Upper lobe of right lung (tissue), 1 donor: ENCODE results near the gene CD6. TPM values are rescaled to one million over a fixed set of nuclear protein-coding genes. Genes with fewer than 3 reads are reported as not detected.
A peak's percentile ranks its signal among the peaks of the same experiment; 100 is the strongest.

ENCODE experiments used
- ATAC-seq: fragments of 200-7000 bp; cut with Tn5 transposase; one replicate; pipeline ENCODE4 v1.9.1; 2020; ENCODE audit warnings: mild to moderate bottlenecking, moderate library complexity
- DNase-seq: peaks from one replicate; pipeline ENCODE4 v3.0.0-alpha.2; 2020
- H3K27ac ChIP-seq: fragments of 200-600 bp; one replicate; pipeline ENCODE4 v1.8.0; 2022
- H3K27me3 ChIP-seq: fragments of 200-600 bp; one replicate; pipeline ENCODE4 v1.8.0; 2022; ENCODE audit warnings: mild to moderate bottlenecking
- H3K36me3 ChIP-seq: fragments of 200-600 bp; one replicate; pipeline ENCODE4 v1.8.0; 2022
- H3K4me1 ChIP-seq: fragments of 200-600 bp; one replicate; pipeline ENCODE4 v1.8.0; 2022
- H3K4me3 ChIP-seq: fragments of 200-600 bp; one replicate; pipeline ENCODE4 v1.8.0; 2022; ENCODE audit warnings: mild to moderate bottlenecking
- H3K9me3 ChIP-seq: fragments of 200-600 bp; one replicate; pipeline ENCODE4 v1.8.0; 2022
- intact Hi-C: fragments of 100-400 bp; cut with DNase I; formaldehyde crosslinking; loops from one replicate; pipeline ENCODE4 v1.11.0; 2022
- total RNA-seq: library from RNA; stranded (reverse); fragmentation: NEBNext Ultra II Directional; extraction: Animal tissue kit (Norgen Biotek cat#: 25700); gene quantifications from one replicate; pipeline ENCODE4 v1.2.1, GENCODE V29; 2021
- TF ChIP-seq, protein P1 (sequence below): fragments of 200-600 bp; IDR thresholded peaks from one replicate; pipeline ENCODE4 v1.8.0; 2022; ENCODE audit warnings: antibody characterized with exemption
- donor health status: DM: no; HTN: yes; CAD: no; lungs with severe emphysema.

The CD6 gene
- total RNA-seq, 1 donor from 2014 or later = 3.9 TPM

DNA sequence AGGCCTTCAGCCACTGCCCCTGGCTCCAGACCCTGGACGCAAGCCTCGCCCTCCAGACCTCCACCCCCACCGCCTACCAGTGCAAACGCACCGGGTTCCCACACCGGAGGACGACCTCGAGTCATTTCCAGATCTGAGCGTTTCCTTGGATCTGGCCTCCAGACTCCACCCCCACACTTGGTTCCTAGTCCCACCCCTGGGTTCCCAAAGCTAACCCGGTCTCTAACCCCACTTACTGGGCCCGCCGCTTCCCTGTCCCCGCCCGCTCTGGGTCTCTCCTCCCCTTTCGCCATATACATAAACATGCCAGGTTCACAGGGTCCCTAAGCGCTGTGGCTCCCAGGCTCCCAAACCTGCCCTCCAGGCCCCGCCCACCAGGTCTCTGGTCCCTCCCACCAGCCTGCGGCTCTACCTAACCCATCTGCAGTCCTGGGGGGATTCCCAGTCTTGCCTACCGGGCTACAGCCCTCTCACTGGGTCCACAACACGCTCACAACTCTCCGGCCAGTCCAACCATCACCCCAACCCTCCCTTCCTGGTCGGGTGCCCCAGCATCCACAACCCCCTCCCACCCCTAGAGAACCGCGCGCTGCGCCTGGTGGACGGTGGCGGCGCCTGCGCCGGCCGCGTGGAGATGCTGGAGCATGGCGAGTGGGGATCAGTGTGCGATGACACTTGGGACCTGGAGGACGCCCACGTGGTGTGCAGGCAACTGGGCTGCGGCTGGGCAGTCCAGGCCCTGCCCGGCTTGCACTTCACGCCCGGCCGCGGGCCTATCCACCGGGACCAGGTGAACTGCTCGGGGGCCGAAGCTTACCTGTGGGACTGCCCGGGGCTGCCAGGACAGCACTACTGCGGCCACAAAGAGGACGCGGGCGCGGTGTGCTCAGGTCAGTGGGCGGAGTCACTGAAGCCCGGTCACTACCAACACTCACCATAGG is 36.7 kb downstream of the CD6 start:
- intact Hi-C loops = no loop called here

DNA sequence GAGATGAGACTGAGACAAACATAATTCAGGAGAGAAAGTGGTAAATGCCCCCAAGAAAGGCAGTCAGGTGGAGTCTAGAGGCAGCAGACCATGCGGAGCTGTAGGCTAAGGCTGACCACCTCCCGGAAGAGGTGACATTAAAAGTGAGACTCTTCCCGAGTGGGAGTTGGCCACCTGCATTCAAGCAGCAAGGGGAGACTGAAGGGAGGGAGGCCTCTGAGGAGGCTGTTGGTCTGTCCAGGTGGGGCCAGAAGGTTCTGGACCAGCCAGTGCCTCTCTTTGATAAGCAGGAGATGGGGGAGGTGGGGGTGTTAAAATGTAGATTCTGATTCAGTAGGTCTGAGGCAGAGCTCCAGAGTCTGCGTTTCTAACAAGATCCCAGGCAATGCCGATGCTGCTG is 37.5 kb downstream of the CD6 start:
- no peak overlapping the region for H3K27ac ChIP-seq
- intact Hi-C loops = no loop called here
- H3K9me3 ChIP-seq = no peaks in the 10 kb centered on the region
- DNase-seq (no peak), ATAC-seq (no peak)
- peaks cover 9% of the 10 kb centered on the region for H3K4me1 ChIP-seq
- H3K4me3 ChIP-seq = no peak overlapping the region
- H3K36me3 ChIP-seq = no peaks in the 10 kb centered on the region
- peaks cover 12% of the 10 kb centered on the region for H3K27me3 ChIP-seq
- TF ChIP-seq, protein P1, sequence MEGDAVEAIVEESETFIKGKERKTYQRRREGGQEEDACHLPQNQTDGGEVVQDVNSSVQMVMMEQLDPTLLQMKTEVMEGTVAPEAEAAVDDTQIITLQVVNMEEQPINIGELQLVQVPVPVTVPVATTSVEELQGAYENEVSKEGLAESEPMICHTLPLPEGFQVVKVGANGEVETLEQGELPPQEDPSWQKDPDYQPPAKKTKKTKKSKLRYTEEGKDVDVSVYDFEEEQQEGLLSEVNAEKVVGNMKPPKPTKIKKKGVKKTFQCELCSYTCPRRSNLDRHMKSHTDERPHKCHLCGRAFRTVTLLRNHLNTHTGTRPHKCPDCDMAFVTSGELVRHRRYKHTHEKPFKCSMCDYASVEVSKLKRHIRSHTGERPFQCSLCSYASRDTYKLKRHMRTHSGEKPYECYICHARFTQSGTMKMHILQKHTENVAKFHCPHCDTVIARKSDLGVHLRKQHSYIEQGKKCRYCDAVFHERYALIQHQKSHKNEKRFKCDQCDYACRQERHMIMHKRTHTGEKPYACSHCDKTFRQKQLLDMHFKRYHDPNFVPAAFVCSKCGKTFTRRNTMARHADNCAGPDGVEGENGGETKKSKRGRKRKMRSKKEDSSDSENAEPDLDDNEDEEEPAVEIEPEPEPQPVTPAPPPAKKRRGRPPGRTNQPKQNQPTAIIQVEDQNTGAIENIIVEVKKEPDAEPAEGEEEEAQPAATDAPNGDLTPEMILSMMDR = no peak

More for the DNA sequence above, 36.7 kb downstream of the CD6 start:
- ATAC-seq (peak; percentile 15), DNase-seq (no peak)
- no peaks in the 10 kb centered on the region for H3K9me3 ChIP-seq
- no peaks in the 10 kb centered on the region for H3K36me3 ChIP-seq
- TF ChIP-seq, protein P1 = no peak
- peak overlapping the region; percentile 40 for H3K4me3 ChIP-seq
- H3K27ac ChIP-seq = no peak overlapping the region
- peaks cover 9% of the 10 kb centered on the region for H3K4me1 ChIP-seq
- H3K27me3 ChIP-seq = peaks cover 12% of the 10 kb centered on the region

DNA sequence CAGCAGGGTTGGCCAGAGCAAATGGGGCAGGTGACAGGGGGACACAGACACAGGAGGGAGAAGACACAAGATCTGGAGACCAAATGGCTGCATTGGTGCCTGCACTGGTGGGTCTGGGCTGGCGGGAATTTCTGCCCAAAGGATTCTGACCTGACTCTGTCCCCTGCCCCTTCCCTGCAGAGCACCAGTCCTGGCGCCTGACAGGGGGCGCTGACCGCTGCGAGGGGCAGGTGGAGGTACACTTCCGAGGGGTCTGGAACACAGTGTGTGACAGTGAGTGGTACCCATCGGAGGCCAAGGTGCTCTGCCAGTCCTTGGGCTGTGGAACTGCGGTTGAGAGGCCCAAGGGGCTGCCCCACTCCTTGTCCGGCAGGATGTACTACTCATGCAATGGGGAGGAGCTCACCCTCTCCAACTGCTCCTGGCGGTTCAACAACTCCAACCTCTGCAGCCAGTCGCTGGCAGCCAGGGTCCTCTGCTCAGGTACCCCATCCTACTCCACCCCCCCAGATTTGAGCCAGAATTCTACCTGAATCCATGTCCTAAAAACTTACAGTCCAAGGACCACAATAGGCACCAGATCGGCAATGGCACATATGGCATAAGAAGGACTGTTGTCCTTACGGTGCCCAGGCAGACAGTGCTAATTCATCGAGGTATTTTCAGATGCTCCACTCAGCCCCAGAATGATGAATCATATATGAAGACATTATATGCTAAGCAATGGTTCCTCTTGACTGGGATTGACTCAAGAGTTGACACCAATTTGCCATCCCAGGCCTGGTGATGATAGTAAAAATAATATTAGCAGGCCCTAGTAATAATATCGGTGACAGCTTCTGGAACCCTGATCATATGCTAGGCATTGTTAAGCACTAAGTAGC is 38.2 kb downstream of the CD6 start:
- DNase-seq (no peak), ATAC-seq (no peak)
- Histone ChIP-seq H3K36me3 (no peaks in the 10 kb centered on the region), H3K4me3 (no peak overlapping the region), H3K9me3 (no peaks in the 10 kb centered on the region), H3K27ac (no peak overlapping the region), H3K27me3 (peaks cover 12% of the 10 kb centered on the region), H3K4me1 (peaks cover 9% of the 10 kb centered on the region)
- intact Hi-C loops = no loop called here
- TF ChIP-seq, protein P1 = no peak

DNA sequence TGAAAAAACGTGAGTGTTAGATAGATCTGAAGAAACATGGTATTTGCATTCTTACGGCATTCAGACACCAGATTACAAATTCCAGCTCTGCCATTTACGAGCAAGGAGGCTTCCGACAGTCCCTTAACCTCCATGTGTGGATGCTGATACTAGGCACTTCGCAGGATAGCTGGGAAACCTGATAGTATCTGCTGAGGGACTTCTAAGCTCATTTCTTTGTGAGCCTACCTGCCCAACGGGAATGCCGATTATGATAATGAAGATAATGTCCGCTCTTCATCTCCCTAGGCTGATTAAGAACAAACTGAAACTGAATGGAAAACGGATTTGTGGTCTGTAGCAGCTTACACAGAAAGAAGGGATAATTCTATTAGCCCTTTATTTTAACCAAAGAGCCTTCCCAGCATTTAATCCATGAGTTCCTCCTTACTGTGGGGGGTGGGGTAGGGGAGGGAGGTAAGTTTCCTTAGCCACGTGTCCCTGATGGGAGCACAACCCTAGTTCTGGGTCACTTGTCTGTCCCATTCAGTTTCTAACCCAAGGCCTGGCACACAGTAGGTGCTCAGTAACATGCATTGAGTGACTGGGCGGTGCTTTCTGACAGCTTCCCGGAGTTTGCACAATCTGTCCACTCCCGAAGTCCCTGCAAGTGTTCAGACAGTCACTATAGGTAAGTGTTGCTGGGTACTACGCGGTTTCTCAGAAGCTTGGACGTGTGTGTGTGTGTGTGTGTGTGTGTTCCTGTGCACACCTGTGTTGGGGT is 39.2 kb downstream of the CD6 start:
- ATAC-seq = no peak
- Histone ChIP-seq H3K36me3 (no peaks in the 10 kb centered on the region), H3K4me3 (no peak overlapping the region), H3K4me1 (peaks cover 9% of the 10 kb centered on the region), H3K9me3 (no peaks in the 10 kb centered on the region), H3K27ac (no peak overlapping the region), H3K27me3 (peaks cover 12% of the 10 kb centered on the region)
- TF ChIP-seq, protein P1 = no peak
- intact Hi-C loops = no loop called here
- DNase-seq = no peak

DNA sequence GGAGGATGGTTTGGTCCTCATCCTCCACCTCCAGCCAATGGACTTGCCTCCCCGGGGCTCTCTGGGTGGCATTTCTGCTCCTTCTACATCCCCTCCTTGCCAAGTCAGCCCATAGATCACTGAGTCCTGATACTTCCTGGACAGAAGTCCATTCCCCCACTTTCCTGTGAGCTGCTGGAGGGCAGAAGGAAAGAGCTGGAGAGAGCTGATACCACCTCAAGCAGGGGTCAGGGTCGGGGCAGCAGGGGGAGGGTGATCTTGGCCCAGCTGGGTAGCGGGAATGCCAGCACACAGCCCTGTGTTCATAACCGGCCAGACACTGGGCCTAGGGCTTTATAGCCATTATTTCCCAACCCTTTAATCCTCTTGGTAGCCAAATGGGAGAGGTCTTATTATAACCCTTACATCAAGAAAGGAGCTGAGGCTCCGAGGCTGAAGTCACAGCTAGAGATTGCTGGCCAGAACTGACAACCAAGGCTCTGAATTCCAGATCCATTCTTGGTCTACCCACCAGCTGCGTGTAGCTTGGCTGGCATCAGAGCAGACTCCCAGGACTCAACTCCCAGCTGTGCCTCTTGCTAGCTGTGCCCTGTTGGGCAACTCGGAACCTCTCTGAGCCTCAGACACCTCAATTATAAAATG is 39.9 kb downstream of the CD6 start:
- no peaks in the 10 kb centered on the region for H3K36me3 ChIP-seq
- no peak for DNase-seq
- peaks cover 12% of the 10 kb centered on the region for H3K27me3 ChIP-seq
- intact Hi-C loops = no loop called here
- ATAC-seq = no peak
- no peak overlapping the region for H3K27ac ChIP-seq
- no peaks in the 10 kb centered on the region for H3K9me3 ChIP-seq
- H3K4me1 ChIP-seq = peaks cover 9% of the 10 kb centered on the region
- H3K4me3 ChIP-seq = no peak overlapping the region
- TF ChIP-seq, protein P1 = no peak
